Islet precursor cell (in vitro differentiated cells): ENCODE data around the gene GRB2.

Experiments used
- DNase-seq: peaks from one replicate; pipeline ENCODE4 v3.0.0-alpha.2; 2018

GRB2 gene

GRCh38 chr17:75412455-75413317 is 7.2 kb upstream of the GRB2 start:
- peak; percentile 88 for DNase-seq

- no peak for DNase-seq
These were observed 6.0 kb upstream of the GRB2 start for GRCh38 chr17:75411328-75412067.

- DNase-seq: no peak
These were observed 4.7 kb upstream of the GRB2 start for GRCh38 chr17:75410141-75410540.

GRCh38 chr17:75407655-75408352 is 2.3 kb upstream of the GRB2 start:
- DNase-seq: peak; percentile 12

- DNase-seq: peak; percentile 38
These were observed 741 bp upstream of the GRB2 start for GRCh38 chr17:75406222-75406615.

GRCh38 chr17:75404731-75405364 is 630 bp downstream of the GRB2 start:
- DNase-seq: peak; percentile 82

- DNase-seq: peak; percentile 90
These were observed 1.2 kb downstream of the GRB2 start for GRCh38 chr17:75404223-75404730.

GRCh38 chr17:75403131-75403530 is 2.3 kb downstream of the GRB2 start:
- no peak for DNase-seq

- DNase-seq: no peak
These were observed 3.5 kb downstream of the GRB2 start for GRCh38 chr17:75402026-75402425.

GRCh38 chr17:75400326-75400939 is 5.0 kb downstream of the GRB2 start:
- DNase-seq: peak; percentile 50

- DNase-seq: peak; percentile 23
These were observed 7.2 kb downstream of the GRB2 start for GRCh38 chr17:75398279-75398678.

GRCh38 chr17:75397217-75397616 is 8.3 kb downstream of the GRB2 start:
- DNase-seq: no peak

- no peak for DNase-seq
These were observed 8.7 kb downstream of the GRB2 start for GRCh38 chr17:75396796-75397195.

GRCh38 chr17:75396025-75396424 is 9.5 kb downstream of the GRB2 start:
- DNase-seq: peak; percentile 18

GRCh38 chr17:75394332-75394918 is 11.1 kb downstream of the GRB2 start:
- DNase-seq: no peak

- peak; percentile 100 for DNase-seq
These were observed 11.8 kb downstream of the GRB2 start for GRCh38 chr17:75393523-75394331.

GRCh38 chr17:75392559-75392958 is 12.9 kb downstream of the GRB2 start:
- no peak for DNase-seq

GRCh38 chr17:75390982-75391381 is 14.5 kb downstream of the GRB2 start:
- DNase-seq: no peak

- no peak for DNase-seq
These were observed 16.9 kb downstream of the GRB2 start for GRCh38 chr17:75388476-75389030.

- no peak for DNase-seq
These were observed 17.7 kb downstream of the GRB2 start for GRCh38 chr17:75387771-75388170.

GRCh38 chr17:75386430-75386829 is 19.0 kb downstream of the GRB2 start:
- DNase-seq: no peak
